ENCODE results near the gene P2RY14.

The P2RY14 gene

GRCh38 chr3:151203051-151203420 is 75.3 kb downstream of the P2RY14 start, which contains the start of gene GPR171:
Gene GPR171 (minus strand): TSS chr3:151203216. CDS start chr3:151199386, 3,830 bp downstream.
- no peak within 1 kb of the TSS for H4K91ac ChIP-seq (ENCODE audit: low read length)
- no peaks in the 10 kb centered on the region for H3K79me1 ChIP-seq (replicated peaks; ENCODE audit: low read length, poor library complexity, severe bottlenecking)
- H2AFZ ChIP-seq (ENCODE audit: low read depth, low read length), result no peak within 1 kb of the TSS
- H3K4me1 ChIP-seq (ENCODE audit: control insufficient read depth, insufficient read depth, low read depth, low read length), result peaks cover 2% of the 10 kb centered on the region
- no peak within 1 kb of the TSS for H4K8ac ChIP-seq (ENCODE audit: low read length)
- no peak within 1 kb of the TSS for H3K18ac ChIP-seq (ENCODE audit: low read depth in 1 of 2, low read length in 2 of 2)
- no peak within 1 kb of the TSS for H2AK5ac ChIP-seq (ENCODE audit: low read length, severe bottlenecking)
- no peak within 1 kb of the TSS for H3K4me2 ChIP-seq (ENCODE audit: low read length, poor library complexity, severe bottlenecking)
- no peak within 1 kb of the TSS for H2BK15ac ChIP-seq (ENCODE audit: low read depth, poor library complexity, severe bottlenecking)
- H3K4me3 ChIP-seq (ENCODE audit: insufficient read depth in 1 of 2, low read depth in 1 of 2, low read length in 2 of 2), result no peak within 1 kb of the TSS
- H3K9ac ChIP-seq (ENCODE audit: low read length), result no peak within 1 kb of the TSS
- 98% methylated on average over 2 of the region's 3 CpGs for WGBS
- no peaks in the 10 kb centered on the region for H3K27me3 ChIP-seq (ENCODE audit: control insufficient read depth in 1 of 2, insufficient read depth in 1 of 2, low read length in 2 of 2)
- no peak for DNase-seq
- no peaks in the 10 kb centered on the region for H3K36me3 ChIP-seq (ENCODE audit: control insufficient read depth in 1 of 2, insufficient read depth in 2 of 2, low read depth in 1 of 2, low read length in 2 of 2)
- H3K23ac ChIP-seq (ENCODE audit: low read length in 2 of 2), result no peak within 1 kb of the TSS
- no peak within 1 kb of the TSS for H2BK120ac ChIP-seq (ENCODE audit: low read depth, low read length)
- no peak within 1 kb of the TSS for H2BK12ac ChIP-seq (ENCODE audit: low read length in 2 of 2)
- H3K4ac ChIP-seq (ENCODE audit: low read depth in 1 of 2, low read length in 2 of 2), result no peak within 1 kb of the TSS
- H3K9me3 ChIP-seq (ENCODE audit: control insufficient read depth, low read length), result no peaks in the 10 kb centered on the region
- peak within 1 kb of the TSS; percentile 31 for H2BK5ac ChIP-seq (ENCODE audit: low read depth, low read length, poor library complexity, severe bottlenecking)
- H3K14ac ChIP-seq (ENCODE audit: low read length in 2 of 2), result no peak within 1 kb of the TSS
- no peak within 1 kb of the TSS for H3K27ac ChIP-seq (ENCODE audit: low read length, poor library complexity, severe bottlenecking)

GRCh38 chr3:151201051-151201730 is 77.2 kb downstream of the P2RY14 start:
- H2BK5ac ChIP-seq (ENCODE audit: low read depth, low read length, poor library complexity, severe bottlenecking), result no peak overlapping the region
- H3K9ac ChIP-seq (ENCODE audit: low read length), result no peak overlapping the region
- H3K36me3 ChIP-seq (ENCODE audit: control insufficient read depth in 1 of 2, insufficient read depth in 2 of 2, low read depth in 1 of 2, low read length in 2 of 2), result no peaks in the 10 kb centered on the region
- H3K18ac ChIP-seq (ENCODE audit: low read depth in 1 of 2, low read length in 2 of 2), result no peak overlapping the region
- H2BK120ac ChIP-seq (ENCODE audit: low read depth, low read length), result no peak overlapping the region
- H3K23ac ChIP-seq (ENCODE audit: low read length in 2 of 2), result no peak overlapping the region
- no peak overlapping the region for H4K91ac ChIP-seq (ENCODE audit: low read length)
- DNase-seq, result no peak
- H3K4me2 ChIP-seq (ENCODE audit: low read length, poor library complexity, severe bottlenecking), result no peak overlapping the region
- H3K4me1 ChIP-seq (ENCODE audit: control insufficient read depth, insufficient read depth, low read depth, low read length), result peaks cover 6% of the 10 kb centered on the region
- H3K27me3 ChIP-seq (ENCODE audit: control insufficient read depth in 1 of 2, insufficient read depth in 1 of 2, low read length in 2 of 2), result no peaks in the 10 kb centered on the region
- no peak overlapping the region for H2AK5ac ChIP-seq (ENCODE audit: low read length, severe bottlenecking)
- H2AFZ ChIP-seq (ENCODE audit: low read depth, low read length), result no peak overlapping the region
- no peak overlapping the region for H3K27ac ChIP-seq (ENCODE audit: low read length, poor library complexity, severe bottlenecking)
- no peak overlapping the region for H4K8ac ChIP-seq (ENCODE audit: low read length)
- H2BK15ac ChIP-seq (ENCODE audit: low read depth, poor library complexity, severe bottlenecking), result no peak overlapping the region
- no peak overlapping the region for H3K14ac ChIP-seq (ENCODE audit: low read length in 2 of 2)
- no peaks in the 10 kb centered on the region for H3K79me1 ChIP-seq (replicated peaks; ENCODE audit: low read length, poor library complexity, severe bottlenecking)
- no peaks in the 10 kb centered on the region for H3K9me3 ChIP-seq (ENCODE audit: control insufficient read depth, low read length)
- H3K4me3 ChIP-seq (ENCODE audit: insufficient read depth in 1 of 2, low read depth in 1 of 2, low read length in 2 of 2), result no peak overlapping the region
- no peak overlapping the region for H2BK12ac ChIP-seq (ENCODE audit: low read length in 2 of 2)
- H3K4ac ChIP-seq (ENCODE audit: low read depth in 1 of 2, low read length in 2 of 2), result peak overlapping the region in 1 of 2 experiments; percentile 26
- 100% methylated on average over 6 of the region's 7 CpGs for WGBS

- Histone ChIP-seq H3K9me3 (ENCODE audit: control insufficient read depth, low read length) (no peaks in the 10 kb centered on the region), H3K36me3 (ENCODE audit: control insufficient read depth in 1 of 2, insufficient read depth in 2 of 2, low read depth in 1 of 2, low read length in 2 of 2) (no peaks in the 10 kb centered on the region), H3K4me2 (ENCODE audit: low read length, poor library complexity, severe bottlenecking) (no peak overlapping the region), H4K8ac (ENCODE audit: low read length) (no peak overlapping the region), H3K4ac (ENCODE audit: low read depth in 1 of 2, low read length in 2 of 2) (no peak overlapping the region), H2AK5ac (ENCODE audit: low read length, severe bottlenecking) (no peak overlapping the region), H2BK120ac (ENCODE audit: low read depth, low read length) (no peak overlapping the region), H2AFZ (ENCODE audit: low read depth, low read length) (no peak overlapping the region), H2BK12ac (ENCODE audit: low read length in 2 of 2) (no peak overlapping the region), H2BK5ac (ENCODE audit: low read depth, low read length, poor library complexity, severe bottlenecking) (no peak overlapping the region), H3K23ac (ENCODE audit: low read length in 2 of 2) (no peak overlapping the region), H3K14ac (ENCODE audit: low read length in 2 of 2) (no peak overlapping the region), H3K27me3 (ENCODE audit: control insufficient read depth in 1 of 2, insufficient read depth in 1 of 2, low read length in 2 of 2) (no peaks in the 10 kb centered on the region), H3K27ac (ENCODE audit: low read length, poor library complexity, severe bottlenecking) (no peak overlapping the region), H3K4me3 (ENCODE audit: insufficient read depth in 1 of 2, low read depth in 1 of 2, low read length in 2 of 2) (no peak overlapping the region), H3K4me1 (ENCODE audit: control insufficient read depth, insufficient read depth, low read depth, low read length) (peaks cover 6% of the 10 kb centered on the region), H3K79me1 (replicated peaks; ENCODE audit: low read length, poor library complexity, severe bottlenecking) (no peaks in the 10 kb centered on the region), H2BK15ac (ENCODE audit: low read depth, poor library complexity, severe bottlenecking) (no peak overlapping the region), H3K18ac (ENCODE audit: low read depth in 1 of 2, low read length in 2 of 2) (no peak overlapping the region), H3K9ac (ENCODE audit: low read length) (no peak overlapping the region), H4K91ac (ENCODE audit: low read length) (no peak overlapping the region)
- WGBS, result no CpG with 5 or more reads among the region's 2 CpGs
- DNase-seq, result no peak
Observed at GRCh38 chr3:151200586-151200985, 77.8 kb downstream of the P2RY14 start.

DNA sequence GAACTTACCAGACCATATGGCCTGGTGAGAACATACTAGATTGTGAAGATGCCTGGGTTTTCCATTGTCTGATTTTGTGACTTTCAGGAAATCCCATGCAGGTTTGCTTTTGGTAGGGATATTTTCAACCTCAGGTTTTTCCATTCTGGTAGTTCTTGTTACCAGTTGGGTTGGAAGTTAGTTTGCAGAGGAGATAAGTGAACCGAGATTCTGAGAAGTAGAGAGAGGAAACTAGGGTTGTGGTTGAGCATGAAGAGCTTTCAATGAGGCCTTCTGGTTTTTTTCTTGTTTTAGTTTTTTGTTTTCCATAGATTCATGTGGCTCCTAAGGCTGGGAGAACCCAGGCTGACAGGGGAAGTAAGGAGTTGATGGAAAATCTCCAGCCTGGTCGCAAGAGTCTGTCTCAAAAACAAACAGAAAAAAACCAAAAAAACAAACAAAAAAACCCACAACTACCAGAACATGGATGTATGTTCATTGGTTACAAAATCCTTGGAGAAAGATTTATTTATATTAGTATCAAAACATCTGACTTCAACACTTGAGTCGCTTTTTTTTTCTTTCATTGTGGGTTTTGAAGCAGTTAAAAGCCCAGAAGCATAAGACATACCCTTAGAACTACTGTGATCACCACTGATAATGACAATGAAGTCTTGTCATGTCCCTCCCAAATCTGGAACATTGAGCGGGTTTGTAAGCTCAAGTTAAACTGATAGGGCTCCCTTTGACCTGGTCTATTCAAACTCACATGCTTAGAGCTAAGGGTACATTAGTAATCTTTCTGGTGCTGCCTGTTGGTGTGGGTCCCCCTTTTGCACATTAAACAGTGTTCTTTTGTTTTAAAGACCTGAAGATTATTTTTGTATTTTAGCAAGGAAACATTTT is 78.5 kb downstream of the P2RY14 start:
- H3K4me2 ChIP-seq (ENCODE audit: low read length, poor library complexity, severe bottlenecking), result no peak overlapping the region
- no peak overlapping the region for H4K91ac ChIP-seq (ENCODE audit: low read length)
- H2BK5ac ChIP-seq (ENCODE audit: low read depth, low read length, poor library complexity, severe bottlenecking), result no peak overlapping the region
- no peak overlapping the region for H2BK12ac ChIP-seq (ENCODE audit: low read length in 2 of 2)
- no peak overlapping the region for H3K9ac ChIP-seq (ENCODE audit: low read length)
- no peak overlapping the region for H3K23ac ChIP-seq (ENCODE audit: low read length in 2 of 2)
- no peaks in the 10 kb centered on the region for H3K79me1 ChIP-seq (replicated peaks; ENCODE audit: low read length, poor library complexity, severe bottlenecking)
- H3K9me3 ChIP-seq (ENCODE audit: control insufficient read depth, low read length), result no peaks in the 10 kb centered on the region
- DNase-seq, result peak; percentile 87
- no peaks in the 10 kb centered on the region for H3K36me3 ChIP-seq (ENCODE audit: control insufficient read depth in 1 of 2, insufficient read depth in 2 of 2, low read depth in 1 of 2, low read length in 2 of 2)
- H3K4me3 ChIP-seq (ENCODE audit: insufficient read depth in 1 of 2, low read depth in 1 of 2, low read length in 2 of 2), result no peak overlapping the region
- no peak overlapping the region for H3K27ac ChIP-seq (ENCODE audit: low read length, poor library complexity, severe bottlenecking)
- no peak overlapping the region for H3K4ac ChIP-seq (ENCODE audit: low read depth in 1 of 2, low read length in 2 of 2)
- no peak overlapping the region for H4K8ac ChIP-seq (ENCODE audit: low read length)
- H3K27me3 ChIP-seq (ENCODE audit: control insufficient read depth in 1 of 2, insufficient read depth in 1 of 2, low read length in 2 of 2), result no peaks in the 10 kb centered on the region
- H2BK120ac ChIP-seq (ENCODE audit: low read depth, low read length), result no peak overlapping the region
- H2AFZ ChIP-seq (ENCODE audit: low read depth, low read length), result no peak overlapping the region
- H3K14ac ChIP-seq (ENCODE audit: low read length in 2 of 2), result no peak overlapping the region
- 44% methylated on average over 3 of the region's 4 CpGs for WGBS
- H2BK15ac ChIP-seq (ENCODE audit: low read depth, poor library complexity, severe bottlenecking), result no peak overlapping the region
- H2AK5ac ChIP-seq (ENCODE audit: low read length, severe bottlenecking), result peak overlapping the region; percentile 89
- no peak overlapping the region for H3K18ac ChIP-seq (ENCODE audit: low read depth in 1 of 2, low read length in 2 of 2)
- peaks cover 6% of the 10 kb centered on the region for H3K4me1 ChIP-seq (ENCODE audit: control insufficient read depth, insufficient read depth, low read depth, low read length)
